SK-N-MC (cell line): ENCODE measurements around the gene MTMR8.

ENCODE experiments used
- EZH2 ChIP-seq: fragments of 200-600 bp; sonication (generic); IDR thresholded peaks from one replicate; pipeline ENCODE4 v1.6.1; 2017; ENCODE audit warnings: antibody characterized with exemption
- POLR2AphosphoS5 ChIP-seq: IDR thresholded peaks from 2 replicates; pipeline ENCODE4 v1.6.1; 2012; ENCODE audit warnings: mild to moderate bottlenecking, low read depth, low read length, borderline replicate concordance

- no peak for TF ChIP-seq EZH2
- no peak for TF ChIP-seq POLR2AphosphoS5
Observed at GRCh38 chrX:64439551-64439950, 44.3 kb upstream of the MTMR8 start.
